Left lung (tissue), 10 donors: ENCODE results near the gene CLPTM1L. TPM values are rescaled to one million over a fixed set of nuclear protein-coding genes. Genes with fewer than 3 reads are reported as not detected.
A peak's percentile ranks its signal among the peaks of the same experiment; 100 is the strongest.

Experiments used
- ATAC-seq: fragments of 200-7000 bp; cut with Tn5 transposase; one replicate; pipeline ENCODE4 v1.9.1; 2020; ENCODE audit warnings: moderate library complexity
- DNase-seq, 4 donors: peaks; one replicate each; pipeline ENCODE4 v3.0.0-alpha.2; 2013 to 2020
- H3K27ac ChIP-seq, 2 donors: fragments of 200-600 bp; sonication (generic) in 1 of 2; one replicate each; pipeline versions ENCODE4 v1.5.0 to v1.8.0; 2020 to 2021
- H3K27me3 ChIP-seq, 2 donors: fragments of 200-600 bp; sonication (generic) in 1 of 2; one replicate each; pipeline versions ENCODE4 v1.5.0 to v1.8.0; 2020 to 2021
- H3K36me3 ChIP-seq, 2 donors: fragments of 200-600 bp; sonication (generic) in 1 of 2; one replicate each; pipeline versions ENCODE4 v1.5.0 to v1.8.0; 2020 to 2021
- H3K4me1 ChIP-seq, 2 donors: fragments of 200-600 bp; one replicate each; pipeline ENCODE4 v1.8.0; 2021
- H3K4me3 ChIP-seq, 2 donors: fragments of 200-600 bp; sonication (generic) in 1 of 2; one replicate each; pipeline versions ENCODE4 v1.5.0 to v1.8.0; 2020 to 2021; ENCODE audit warnings: mild to moderate bottlenecking in 1 of 2
- H3K9me3 ChIP-seq, 2 donors: fragments of 200-600 bp; sonication (generic) in 1 of 2; one replicate each; pipeline versions ENCODE4 v1.5.0 to v1.8.0; 2020 to 2021
- CTCF ChIP-seq, 2 donors: fragments of 200-600 bp; sonication (generic) in 1 of 2; IDR thresholded peaks; one replicate each; pipeline versions ENCODE4 v1.5.0 to v1.8.0; 2021; ENCODE audit warnings: antibody characterized with exemption in 2 of 2
- intact Hi-C, 2 donors: fragments of 100-400 bp; cut with DNase I; formaldehyde crosslinking; loops; one replicate each; pipeline versions ENCODE4 v1.11.2 to v1.14.2; 2022
- polyA plus RNA-seq, 6 donors: library from polyadenylated mRNA; unstranded; fragments of 120-200 nt; gene quantifications; one replicate each; pipeline ENCODE4 v1.2.1, GENCODE V29; 2013; ENCODE audit not compliant: insufficient read length in 6 of 6
- total RNA-seq, 2 donors: library from RNA; stranded (reverse); fragmentation: NEBNext Ultra II Directional; extraction: Animal tissue kit (Norgen Biotek cat#: 25700); gene quantifications; one replicate each; pipeline ENCODE4 v1.2.1, GENCODE V29; 2021
- donor health status: DM: no; HTN: yes; CAD: no.
- donor health status: DM: no; HTN: no; CAD: no.

Gene CLPTM1L
- total and polyA plus RNA-seq, 8 donors = 90.4 to 171 (median 99.4) TPM

GRCh38 chr5:1282131-1282992 lies 62.5 kb downstream of the CLPTM1L start:
- H3K4me1 ChIP-seq = no peaks in the 10 kb centered on the region
- H3K4me3 ChIP-seq = no peak overlapping the region
- intact Hi-C loops = no loop called here
- peaks cover 0 to 22% of the 10 kb centered on the region in 2 donors for H3K9me3 ChIP-seq
- no peaks in the 10 kb centered on the region for H3K36me3 ChIP-seq
- no peaks in the 10 kb centered on the region for H3K27me3 ChIP-seq
- peak in 3 of 4 donors; percentile 31 to 54 (median 44) for DNase-seq
- ATAC-seq = peak; percentile 33
- TF ChIP-seq CTCF (IDR thresholded peaks at IDR 0.05) = no peak
- no peak overlapping the region for H3K27ac ChIP-seq

GRCh38 chr5:1281038-1281882 lies 63.6 kb downstream of the CLPTM1L start:
- peaks cover 0 to 27% of the 10 kb centered on the region in 2 donors for H3K9me3 ChIP-seq
- DNase-seq (peak in 2 of 4 donors; percentile 24 to 43), ATAC-seq (no peak)
- H3K4me3 ChIP-seq = no peak overlapping the region
- intact Hi-C loops = no loop called here
- no peaks in the 10 kb centered on the region for H3K4me1 ChIP-seq
- H3K27me3 ChIP-seq = no peaks in the 10 kb centered on the region
- no peak overlapping the region for H3K27ac ChIP-seq
- no peak for TF ChIP-seq CTCF (IDR thresholded peaks at IDR 0.05)
- H3K36me3 ChIP-seq = no peaks in the 10 kb centered on the region

GRCh38 chr5:1280177-1281037 lies 64.5 kb downstream of the CLPTM1L start:
- no peak overlapping the region for H3K27ac ChIP-seq
- H3K9me3 ChIP-seq = peaks cover 0 to 27% of the 10 kb centered on the region in 2 donors
- H3K4me3 ChIP-seq = no peak overlapping the region
- TF ChIP-seq CTCF (IDR thresholded peaks at IDR 0.05) = no peak
- intact Hi-C loops = no loop called here
- no peaks in the 10 kb centered on the region for H3K4me1 ChIP-seq
- H3K27me3 ChIP-seq = no peaks in the 10 kb centered on the region
- ATAC-seq (no peak), DNase-seq (peak in 1 of 4 donors; percentile 73)
- no peaks in the 10 kb centered on the region for H3K36me3 ChIP-seq

GRCh38 chr5:1279443-1280151 lies 65.3 kb downstream of the CLPTM1L start:
- Histone ChIP-seq H3K27ac (no peak overlapping the region), H3K9me3 (peaks cover 0 to 29% of the 10 kb centered on the region in 2 donors), H3K36me3 (no peaks in the 10 kb centered on the region), H3K4me3 (no peak overlapping the region), H3K27me3 (no peaks in the 10 kb centered on the region), H3K4me1 (no peaks in the 10 kb centered on the region)
- intact Hi-C loops = no loop called here
- peak in 1 of 4 donors; percentile 59 for DNase-seq
- no peak for ATAC-seq
- no peak for TF ChIP-seq CTCF (IDR thresholded peaks at IDR 0.05)
